Measurements from ENCODE around the gene FAM222A. TPM values are rescaled to one million over a fixed set of nuclear protein-coding genes. Genes with fewer than 3 reads are reported as not detected.

Gene FAM222A
- total RNA-seq, 3 donors from 2014 or later (not counting 1 experiment from before 2014, with no cell fraction given) = 3.1 to 6.6 (median 4.0) TPM

DNA sequence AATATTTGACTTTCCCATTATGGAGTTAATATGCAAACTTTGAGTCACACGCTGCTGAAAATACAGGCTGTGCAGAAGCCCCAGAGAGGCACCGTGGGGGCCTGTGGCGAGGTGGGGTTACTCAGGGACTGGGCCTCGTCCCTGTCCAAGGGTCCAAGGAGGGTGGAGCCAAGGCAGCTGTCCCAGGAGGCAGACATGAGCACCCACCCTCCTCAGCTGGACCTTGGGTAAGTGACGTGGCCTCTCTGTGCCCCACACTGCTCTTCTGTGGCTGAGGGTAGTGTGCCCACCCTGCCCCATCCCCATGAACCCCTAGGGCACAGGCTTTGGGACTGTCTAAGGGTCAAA lies 39.4 kb downstream of the FAM222A start:
- Histone ChIP-seq H3K36me3 (ENCODE audit: control insufficient read depth, insufficient read depth, low read length) (no peaks in the 10 kb centered on the region), H3K27ac (ENCODE audit: low read length) (no peak overlapping the region), H3K4me1 (ENCODE audit: control insufficient read depth, insufficient read depth, low read length) (no peaks in the 10 kb centered on the region), H3K9me3 (ENCODE audit: control insufficient read depth, insufficient read depth, low read length) (no peaks in the 10 kb centered on the region), H3K4me3 (ENCODE audit: low read length) (no peak overlapping the region), H3K27me3 (ENCODE audit: control insufficient read depth, insufficient read depth, low read length) (no peaks in the 10 kb centered on the region)
- H3K27ac Mint-ChIP-seq = no peak overlapping the region
- TF ChIP-seq, protein P1, sequence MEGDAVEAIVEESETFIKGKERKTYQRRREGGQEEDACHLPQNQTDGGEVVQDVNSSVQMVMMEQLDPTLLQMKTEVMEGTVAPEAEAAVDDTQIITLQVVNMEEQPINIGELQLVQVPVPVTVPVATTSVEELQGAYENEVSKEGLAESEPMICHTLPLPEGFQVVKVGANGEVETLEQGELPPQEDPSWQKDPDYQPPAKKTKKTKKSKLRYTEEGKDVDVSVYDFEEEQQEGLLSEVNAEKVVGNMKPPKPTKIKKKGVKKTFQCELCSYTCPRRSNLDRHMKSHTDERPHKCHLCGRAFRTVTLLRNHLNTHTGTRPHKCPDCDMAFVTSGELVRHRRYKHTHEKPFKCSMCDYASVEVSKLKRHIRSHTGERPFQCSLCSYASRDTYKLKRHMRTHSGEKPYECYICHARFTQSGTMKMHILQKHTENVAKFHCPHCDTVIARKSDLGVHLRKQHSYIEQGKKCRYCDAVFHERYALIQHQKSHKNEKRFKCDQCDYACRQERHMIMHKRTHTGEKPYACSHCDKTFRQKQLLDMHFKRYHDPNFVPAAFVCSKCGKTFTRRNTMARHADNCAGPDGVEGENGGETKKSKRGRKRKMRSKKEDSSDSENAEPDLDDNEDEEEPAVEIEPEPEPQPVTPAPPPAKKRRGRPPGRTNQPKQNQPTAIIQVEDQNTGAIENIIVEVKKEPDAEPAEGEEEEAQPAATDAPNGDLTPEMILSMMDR (IDR thresholded peaks at IDR 0.05) = no peak
- no peak overlapping the region for H3K4me3 Mint-ChIP-seq
- 97% methylated on average over 5 of the region's 5 CpGs for WGBS (ENCODE audit: insufficient coverage)
- DNase-seq (no peak), ATAC-seq (no peak)
- H3K36me3 Mint-ChIP-seq = peaks cover 20% of the 10 kb centered on the region
- peaks cover 2 to 6% of the 10 kb centered on the region in 2 donors for H3K9me3 Mint-ChIP-seq
- intact Hi-C loops (cut with micrococcal nuclease) = no loop called here
- H3K4me1 Mint-ChIP-seq = no peaks in the 10 kb centered on the region
- H3K27me3 Mint-ChIP-seq (ENCODE audit: low read depth in 2 of 2) = no peaks in the 10 kb centered on the region

DNA sequence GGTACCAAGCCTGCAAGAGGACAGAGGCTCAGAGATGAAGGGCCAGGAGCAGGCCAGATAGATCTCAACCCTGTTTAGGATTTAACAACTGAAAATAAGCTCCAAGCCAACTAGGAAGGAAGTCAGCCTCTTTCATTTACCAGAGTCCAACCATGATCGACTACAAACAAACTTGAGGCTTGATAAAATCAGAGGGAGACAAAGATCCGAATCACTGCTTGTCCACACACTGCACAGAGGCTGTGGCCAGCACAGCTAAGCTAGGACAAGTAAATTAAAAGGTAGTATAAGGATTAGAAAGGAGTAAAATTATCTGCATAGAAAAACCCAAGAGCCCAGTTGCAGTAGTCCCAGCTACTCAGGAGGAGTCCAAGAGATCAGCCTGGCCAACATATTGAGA lies 40.3 kb downstream of the FAM222A start:
- ATAC-seq = no peak
- intact Hi-C loops (cut with micrococcal nuclease) = no loop called here
- WGBS (ENCODE audit: insufficient coverage) = 27% methylated on average over 2 of the region's 2 CpGs

DNA sequence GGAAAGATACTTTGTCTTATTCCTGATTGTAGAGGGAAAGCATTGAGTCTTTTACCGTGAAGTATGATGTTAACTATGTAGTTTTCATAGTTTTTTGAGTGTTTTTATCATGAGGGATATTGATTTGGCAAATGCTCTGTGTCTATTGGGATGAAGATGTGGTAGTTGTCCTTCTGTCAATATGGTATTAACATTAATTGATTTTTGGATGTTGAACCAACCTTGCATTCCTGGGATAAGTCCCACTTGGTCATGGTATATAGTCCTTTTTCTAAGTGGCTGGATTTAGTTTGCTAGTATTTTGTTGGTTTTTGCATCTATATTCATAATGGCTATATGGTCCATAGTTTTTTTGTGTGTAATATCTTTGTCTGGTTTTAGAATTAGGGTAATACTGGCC lies 42.8 kb downstream of the FAM222A start:
- TF ChIP-seq, protein P1 (IDR thresholded peaks at IDR 0.05) = no peak
- H3K9me3 ChIP-seq (ENCODE audit: control insufficient read depth, insufficient read depth, low read length) = no peaks in the 10 kb centered on the region
- no peak overlapping the region for H3K27ac ChIP-seq (ENCODE audit: low read length)
- DNase-seq (no peak), ATAC-seq (no peak)
- Mint-ChIP-seq H3K27me3 (ENCODE audit: low read depth in 2 of 2) (no peaks in the 10 kb centered on the region), H3K9me3 (peaks cover 2 to 6% of the 10 kb centered on the region in 2 donors), H3K4me1 (peaks cover 0 to 5% of the 10 kb centered on the region in 2 donors), H3K27ac (no peak overlapping the region), H3K36me3 (peaks cover 20% of the 10 kb centered on the region), H3K4me3 (no peak overlapping the region)
- no peaks in the 10 kb centered on the region for H3K4me1 ChIP-seq (ENCODE audit: control insufficient read depth, insufficient read depth, low read length)
- no peaks in the 10 kb centered on the region for H3K36me3 ChIP-seq (ENCODE audit: control insufficient read depth, insufficient read depth, low read length)
- H3K27me3 ChIP-seq (ENCODE audit: control insufficient read depth, insufficient read depth, low read length) = no peaks in the 10 kb centered on the region
- 95% methylated on average over 1 of the region's 1 CpG for WGBS (ENCODE audit: insufficient coverage)
- no peak overlapping the region for H3K4me3 ChIP-seq (ENCODE audit: low read length)
- intact Hi-C loops (cut with micrococcal nuclease) = no loop called here

More for the DNA sequence above, 40.3 kb downstream of the FAM222A start:
- Histone ChIP-seq H3K4me3 (ENCODE audit: low read length) (no peak overlapping the region), H3K9me3 (ENCODE audit: control insufficient read depth, insufficient read depth, low read length) (no peaks in the 10 kb centered on the region), H3K36me3 (ENCODE audit: control insufficient read depth, insufficient read depth, low read length) (no peaks in the 10 kb centered on the region), H3K27me3 (ENCODE audit: control insufficient read depth, insufficient read depth, low read length) (no peaks in the 10 kb centered on the region), H3K27ac (ENCODE audit: low read length) (no peak overlapping the region), H3K4me1 (ENCODE audit: control insufficient read depth, insufficient read depth, low read length) (no peaks in the 10 kb centered on the region)
- no peaks in the 10 kb centered on the region for H3K27me3 Mint-ChIP-seq (ENCODE audit: low read depth in 2 of 2)
- H3K4me3 Mint-ChIP-seq = no peak overlapping the region
- TF ChIP-seq, protein P1 (IDR thresholded peaks at IDR 0.05) = no peak
- no peak for DNase-seq
- H3K36me3 Mint-ChIP-seq = peaks cover 20% of the 10 kb centered on the region
- peaks cover 2 to 6% of the 10 kb centered on the region in 2 donors for H3K9me3 Mint-ChIP-seq
- H3K4me1 Mint-ChIP-seq = no peaks in the 10 kb centered on the region
- H3K27ac Mint-ChIP-seq = no peak overlapping the region

DNA sequence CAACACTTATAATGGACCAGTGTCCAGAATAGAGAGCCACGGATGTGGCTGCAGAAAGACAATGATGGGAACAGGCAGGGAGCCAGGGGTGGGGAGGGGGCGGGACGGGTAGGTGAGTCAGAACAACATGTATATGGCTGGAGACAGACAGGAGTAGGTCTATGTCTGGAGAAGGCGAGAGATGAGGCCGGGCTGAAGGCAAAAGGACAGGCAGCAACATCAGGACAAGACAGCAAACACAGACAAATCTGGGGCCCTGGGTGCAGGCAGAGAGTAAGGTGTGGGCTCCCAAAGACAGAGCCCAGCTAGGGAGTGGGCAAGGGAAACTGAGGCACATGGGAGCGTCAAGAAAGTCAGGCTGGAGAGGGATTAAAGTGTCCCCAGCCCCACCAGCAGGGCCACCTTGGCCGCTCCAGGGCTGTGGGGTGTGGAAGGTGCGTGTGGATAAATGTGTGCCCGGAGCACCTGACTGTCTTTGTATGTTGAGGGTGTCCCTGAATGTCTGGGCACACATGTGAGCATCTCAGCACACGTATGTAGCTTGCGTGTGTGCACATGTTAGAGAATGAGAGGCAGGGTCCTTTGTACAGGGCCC lies 44.1 kb downstream of the FAM222A start:
- ATAC-seq (no peak), DNase-seq (no peak)
- TF ChIP-seq, protein P1 (IDR thresholded peaks at IDR 0.05) = no peak
- Histone ChIP-seq H3K27me3 (ENCODE audit: control insufficient read depth, insufficient read depth, low read length) (no peaks in the 10 kb centered on the region), H3K9me3 (ENCODE audit: control insufficient read depth, insufficient read depth, low read length) (no peaks in the 10 kb centered on the region), H3K4me1 (ENCODE audit: control insufficient read depth, insufficient read depth, low read length) (no peaks in the 10 kb centered on the region), H3K4me3 (ENCODE audit: low read length) (no peak overlapping the region), H3K27ac (ENCODE audit: low read length) (no peak overlapping the region), H3K36me3 (ENCODE audit: control insufficient read depth, insufficient read depth, low read length) (no peaks in the 10 kb centered on the region)
- no peak overlapping the region for H3K4me3 Mint-ChIP-seq
- H3K36me3 Mint-ChIP-seq = peaks cover 20% of the 10 kb centered on the region
- 89% methylated on average over 11 of the region's 11 CpGs for WGBS (ENCODE audit: insufficient coverage)
- H3K9me3 Mint-ChIP-seq = peaks cover 2 to 6% of the 10 kb centered on the region in 2 donors
- intact Hi-C loops (cut with micrococcal nuclease) = no loop called here
- no peak overlapping the region for H3K27ac Mint-ChIP-seq
- H3K27me3 Mint-ChIP-seq (ENCODE audit: low read depth in 2 of 2) = no peaks in the 10 kb centered on the region
- peaks cover 0 to 10% of the 10 kb centered on the region in 2 donors for H3K4me1 Mint-ChIP-seq

Measured in natural killer cell (primary cell).